SH-SY5Y (cell line): Measurements from ENCODE around the gene IER2.

Experiments used
- GATA2 ChIP-seq: IDR thresholded peaks from 2 replicates; pipeline ENCODE4 v1.6.1; 2011; ENCODE audit warnings: mild to moderate bottlenecking, low read depth, low read length
- GATA3 ChIP-seq: IDR thresholded peaks from 2 replicates; pipeline ENCODE4 v1.6.1; 2011; ENCODE audit warnings: low read depth, mild to moderate bottlenecking, low read length, moderate library complexity

DNA sequence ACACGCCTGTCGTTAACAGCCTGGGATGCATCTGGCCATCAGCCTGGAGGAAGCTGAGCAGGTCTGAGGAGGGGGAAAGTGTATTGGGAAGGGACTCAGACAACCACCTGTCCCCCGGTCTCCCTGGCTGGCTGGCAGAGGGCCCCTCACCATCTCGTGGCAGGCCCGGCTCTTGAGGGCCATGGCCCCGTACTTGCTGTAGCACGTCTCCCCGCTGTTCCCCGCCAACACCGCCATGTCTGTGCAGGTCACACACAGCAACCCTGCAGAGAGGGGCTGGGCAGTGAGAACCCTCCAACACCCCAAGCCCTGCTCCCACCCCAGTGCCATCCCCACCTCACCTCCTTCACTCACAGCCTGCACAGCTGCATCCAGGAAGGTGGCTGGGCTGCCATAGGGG, 37.7 kb upstream of the IER2 start:
- no peak for TF ChIP-seq GATA2
- no peak for TF ChIP-seq GATA3
